Measurements from ENCODE around the gene CA14. TPM values are rescaled to one million over a fixed set of nuclear protein-coding genes. Genes with fewer than 3 reads are reported as not detected.
A peak's percentile ranks its signal among the peaks of the same experiment; 100 is the strongest.

The CA14 gene
- total RNA-seq, 6 donors from 2014 or later, result 0.61 to 1.0 (median 0.63) TPM; not detected in 2

DNA sequence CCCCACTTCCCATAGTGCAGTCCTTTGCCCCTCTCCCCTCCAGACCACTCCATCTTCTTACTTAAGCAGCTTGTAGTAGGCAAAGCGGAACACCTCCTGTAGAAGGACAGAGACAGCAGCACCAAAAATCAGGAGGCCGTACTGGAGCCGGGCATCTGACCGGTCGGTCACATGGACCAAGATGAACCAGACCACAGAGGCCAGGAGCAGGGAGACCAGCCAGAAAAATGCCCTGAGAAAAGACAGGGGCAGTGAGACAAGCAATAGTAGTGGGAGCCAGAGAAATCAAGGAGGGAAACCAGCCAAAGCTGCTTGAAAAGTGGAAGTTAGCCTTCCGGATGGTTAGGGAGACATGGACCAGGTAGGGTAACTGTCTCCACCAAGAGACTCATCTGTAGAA is 10.3 kb downstream of the CA14 start:
- DNase-seq (no peak), ATAC-seq (ENCODE audit: low FRiP score in 2 of 2) (no peak)
- 23 to 35% methylated on average over 6 of the region's 6 CpGs for WGBS, 2 donors
- H3K4me1 ChIP-seq, result peaks cover 11 to 32% (median 23%) of the 10 kb centered on the region in 4 donors
- no peaks in the 10 kb centered on the region for H3K27me3 ChIP-seq
- H3K9me3 ChIP-seq, result no peaks in the 10 kb centered on the region
- H3K36me3 ChIP-seq, result peaks cover 11 to 40% (median 32%) of the 10 kb centered on the region in 4 donors
- peak overlapping the region; percentile 93 to 99 (median 97) for H3K27ac ChIP-seq
- H3K4me3 ChIP-seq, result peak overlapping the region; percentile 63 to 95 (median 85)
- TF ChIP-seq, protein P1, sequence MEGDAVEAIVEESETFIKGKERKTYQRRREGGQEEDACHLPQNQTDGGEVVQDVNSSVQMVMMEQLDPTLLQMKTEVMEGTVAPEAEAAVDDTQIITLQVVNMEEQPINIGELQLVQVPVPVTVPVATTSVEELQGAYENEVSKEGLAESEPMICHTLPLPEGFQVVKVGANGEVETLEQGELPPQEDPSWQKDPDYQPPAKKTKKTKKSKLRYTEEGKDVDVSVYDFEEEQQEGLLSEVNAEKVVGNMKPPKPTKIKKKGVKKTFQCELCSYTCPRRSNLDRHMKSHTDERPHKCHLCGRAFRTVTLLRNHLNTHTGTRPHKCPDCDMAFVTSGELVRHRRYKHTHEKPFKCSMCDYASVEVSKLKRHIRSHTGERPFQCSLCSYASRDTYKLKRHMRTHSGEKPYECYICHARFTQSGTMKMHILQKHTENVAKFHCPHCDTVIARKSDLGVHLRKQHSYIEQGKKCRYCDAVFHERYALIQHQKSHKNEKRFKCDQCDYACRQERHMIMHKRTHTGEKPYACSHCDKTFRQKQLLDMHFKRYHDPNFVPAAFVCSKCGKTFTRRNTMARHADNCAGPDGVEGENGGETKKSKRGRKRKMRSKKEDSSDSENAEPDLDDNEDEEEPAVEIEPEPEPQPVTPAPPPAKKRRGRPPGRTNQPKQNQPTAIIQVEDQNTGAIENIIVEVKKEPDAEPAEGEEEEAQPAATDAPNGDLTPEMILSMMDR (IDR thresholded peaks at IDR 0.05), result no peak
- TF ChIP-seq POLR2AphosphoS5 (IDR thresholded peaks at IDR 0.05) (no peak), EP300 (IDR thresholded peaks at IDR 0.05) (no peak), POLR2A (IDR thresholded peaks at IDR 0.05) (no peak)

DNA sequence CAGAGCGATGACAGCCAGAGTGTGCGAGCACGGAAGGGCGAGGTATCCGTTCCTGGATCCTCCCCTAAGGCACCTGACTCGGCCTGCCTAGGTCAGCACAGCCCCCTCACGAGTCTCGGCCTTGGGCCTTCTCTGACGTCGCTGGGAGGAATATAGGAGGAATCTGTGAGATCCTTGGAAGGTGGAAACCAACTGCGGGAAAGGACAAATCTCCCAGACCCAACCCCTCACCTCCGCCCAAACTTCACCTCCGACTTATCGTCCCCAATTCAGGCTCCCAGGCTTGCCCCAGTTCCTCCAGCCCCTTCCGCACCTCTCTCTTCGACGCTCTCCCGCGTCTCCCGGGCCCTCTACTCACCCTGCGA is 10.7 kb downstream of the CA14 start:
- H3K36me3 ChIP-seq, result peaks cover 11 to 40% (median 32%) of the 10 kb centered on the region in 4 donors
- 0 to 1% methylated on average over 21 of the region's 21 CpGs for WGBS, 2 donors
- TF ChIP-seq EP300 (IDR thresholded peaks at IDR 0.05), result no peak
- peak in 1 of 2 donors; percentile 8 for TF ChIP-seq POLR2AphosphoS5 (IDR thresholded peaks at IDR 0.05)
- H3K27ac ChIP-seq, result peak overlapping the region; percentile 93 to 99 (median 97)
- peak; percentile 54 to 80 for ATAC-seq (ENCODE audit: low FRiP score in 2 of 2)
- H3K4me3 ChIP-seq, result peak overlapping the region; percentile 63 to 95 (median 85)
- DNase-seq, result peak in 1 of 2 donors; percentile 57
- peaks cover 11 to 37% (median 25%) of the 10 kb centered on the region in 4 donors for H3K4me1 ChIP-seq
- H3K27me3 ChIP-seq, result no peaks in the 10 kb centered on the region
- no peaks in the 10 kb centered on the region for H3K9me3 ChIP-seq

DNA sequence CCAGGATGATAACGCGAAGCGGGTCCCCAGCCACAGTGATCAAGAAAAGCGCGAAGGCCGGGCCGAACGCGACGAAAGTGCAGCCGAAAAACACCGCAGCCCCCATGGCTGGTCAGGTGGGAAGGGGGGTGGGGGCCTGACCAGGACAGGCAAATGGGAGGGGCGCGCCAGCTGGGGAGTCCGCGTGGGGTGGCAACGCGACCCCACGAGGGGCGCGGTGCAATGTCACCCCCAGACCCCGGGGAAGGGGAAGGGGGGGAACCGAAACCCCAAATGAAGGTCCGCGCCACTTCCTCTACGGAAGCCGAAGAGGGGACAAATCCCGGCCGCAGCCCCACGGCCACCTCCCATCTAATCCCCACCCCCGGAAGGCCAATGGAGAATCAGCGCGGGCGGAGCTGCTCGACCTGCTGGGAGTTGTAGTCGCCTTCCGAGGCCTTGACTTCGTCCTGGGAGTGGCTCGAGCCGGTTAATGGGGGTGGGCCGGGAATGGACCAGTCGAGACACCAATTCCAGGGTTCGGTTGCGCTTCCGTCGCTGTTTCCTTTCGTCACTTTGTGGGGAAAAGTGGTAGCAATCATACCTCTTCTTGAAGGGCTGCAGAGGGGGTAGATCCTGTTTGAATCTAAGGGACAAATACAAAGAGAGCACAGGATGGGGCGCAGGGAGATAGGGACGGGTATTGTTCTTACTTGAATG is 11.3 kb downstream of the CA14 start, which contains the start of gene APH1A:
Gene APH1A, minus strand, starts transcription at position 312 of the 699 bp plus-strand sequence. Its CDS starts 206 bp downstream, at position 106.
- 1 to 2% methylated on average over 26 to 45 of the region's 49 CpGs for WGBS, 2 donors
- TF ChIP-seq, protein P1 (IDR thresholded peaks at IDR 0.05), result peak in 1 of 6 experiments; percentile 12
- no peak for TF ChIP-seq EP300 (IDR thresholded peaks at IDR 0.05)
- peak; percentile 85 to 87 for TF ChIP-seq POLR2AphosphoS5 (IDR thresholded peaks at IDR 0.05)
- peak in 3 of 4 donors; percentile 20 to 75 (median 51) for TF ChIP-seq POLR2A (IDR thresholded peaks at IDR 0.05)
- ATAC-seq (ENCODE audit: low FRiP score in 2 of 2) (peak; percentile 98 to 99), DNase-seq (peak; percentile 93 to 98)
- H3K27ac ChIP-seq, result peak within 1 kb of the TSS; percentile 93 to 99 (median 97)
- peaks cover 11 to 38% (median 32%) of the 10 kb centered on the region in 4 donors for H3K36me3 ChIP-seq
- no peaks in the 10 kb centered on the region for H3K9me3 ChIP-seq
- no peaks in the 10 kb centered on the region for H3K27me3 ChIP-seq
- peak within 1 kb of the TSS; percentile 63 to 95 (median 85) for H3K4me3 ChIP-seq
- H3K4me1 ChIP-seq, result peaks cover 11 to 41% (median 27%) of the 10 kb centered on the region in 4 donors

DNA sequence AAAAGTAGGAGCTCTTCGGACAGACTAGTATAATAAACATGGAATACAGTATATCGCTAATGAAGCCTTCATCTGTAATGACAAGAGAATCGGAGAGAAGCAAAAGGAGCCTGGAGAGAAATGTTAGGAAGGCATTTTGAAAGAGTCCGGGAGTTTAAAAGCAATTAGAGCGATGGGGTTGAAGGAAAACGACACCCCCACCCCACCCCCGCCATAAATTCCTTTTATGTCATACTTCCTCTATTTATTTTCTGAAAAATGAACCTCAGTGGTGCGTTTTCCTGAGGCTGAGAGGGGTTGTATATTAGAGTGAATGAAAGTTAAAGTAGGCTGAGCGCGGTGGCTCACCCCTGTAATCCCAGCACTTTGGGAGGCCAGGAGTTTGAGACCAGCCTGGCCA is 11.9 kb downstream of the CA14 start:
- DNase-seq (no peak), ATAC-seq (ENCODE audit: low FRiP score in 2 of 2) (no peak)
- Histone ChIP-seq H3K27ac (peak overlapping the region; percentile 93 to 99 (median 97)), H3K36me3 (peaks cover 11 to 32% (median 26%) of the 10 kb centered on the region in 4 donors), H3K9me3 (no peaks in the 10 kb centered on the region), H3K27me3 (no peaks in the 10 kb centered on the region), H3K4me3 (peak overlapping the region; percentile 63 to 95 (median 85)), H3K4me1 (peaks cover 11 to 41% (median 27%) of the 10 kb centered on the region in 4 donors)
- TF ChIP-seq, protein P1 (IDR thresholded peaks at IDR 0.05), result no peak
- WGBS, 2 donors, result 24 to 27% methylated on average over 10 of the region's 10 CpGs

DNA sequence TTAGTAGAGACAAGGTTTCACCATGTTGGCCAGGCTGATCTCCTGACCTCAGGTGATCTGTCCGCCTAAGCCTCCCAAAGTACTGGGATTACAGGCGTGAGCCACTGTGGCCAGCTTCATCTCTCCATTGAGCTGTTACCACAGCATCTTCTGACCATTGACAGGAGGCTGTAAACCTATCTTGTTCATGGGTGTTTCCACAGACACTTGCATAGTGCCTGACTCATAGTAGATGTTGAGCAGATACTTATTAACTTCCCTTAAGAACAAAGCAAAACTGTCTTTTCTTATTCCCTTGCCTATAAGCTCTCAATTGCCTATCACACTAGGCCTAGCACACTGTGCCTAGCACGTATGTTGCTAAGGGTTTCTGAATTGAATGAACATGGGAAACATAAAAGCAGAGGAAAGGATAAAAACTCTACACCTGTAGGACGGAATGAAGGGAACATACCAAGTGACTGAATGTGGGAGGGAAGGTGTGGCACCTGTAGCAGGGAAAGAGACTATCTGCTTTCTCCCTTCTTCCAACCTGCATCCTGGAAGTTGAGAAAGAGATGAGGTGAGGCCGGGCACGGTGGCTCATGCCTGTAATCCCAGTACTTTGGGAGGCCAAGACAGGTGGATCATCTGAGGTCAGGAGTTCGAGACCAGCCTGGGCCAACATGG is 13.9 kb downstream of the CA14 start:
- peak overlapping the region in 3 of 4 donors; percentile 16 to 68 (median 63) for H3K27ac ChIP-seq
- no peak for TF ChIP-seq EP300 (IDR thresholded peaks at IDR 0.05)
- TF ChIP-seq, protein P1 (IDR thresholded peaks at IDR 0.05), result no peak
- no peak for TF ChIP-seq POLR2A (IDR thresholded peaks at IDR 0.05)
- TF ChIP-seq POLR2AphosphoS5 (IDR thresholded peaks at IDR 0.05), result no peak
- WGBS, 2 donors, result 94 to 95% methylated on average over 7 of the region's 7 CpGs
- peaks cover 11 to 38% (median 26%) of the 10 kb centered on the region in 4 donors for H3K4me1 ChIP-seq
- H3K27me3 ChIP-seq, result no peaks in the 10 kb centered on the region
- ATAC-seq (ENCODE audit: low FRiP score in 2 of 2), result no peak
- no peak for DNase-seq
- no peak overlapping the region for H3K4me3 ChIP-seq
- H3K36me3 ChIP-seq, result peaks cover 0 to 12% (median 7%) of the 10 kb centered on the region in 4 donors
- no peaks in the 10 kb centered on the region for H3K9me3 ChIP-seq

All from upper lobe of left lung (tissue), 6 donors.